ENCODE measurements around the gene TRMT1. TPM values are rescaled to one million over a fixed set of nuclear protein-coding genes. Genes with fewer than 3 reads are reported as not detected.
A peak's percentile ranks its signal among the peaks of the same experiment; 100 is the strongest.
"Not testable (repeated sequence)": the region's sequence is repeated elsewhere in the genome, so short reads cannot be mapped to it uniquely, and the experiment has no call there.

Gene TRMT1
- total RNA-seq, 1 donor from 2014 or later, result 13.0 TPM

DNA sequence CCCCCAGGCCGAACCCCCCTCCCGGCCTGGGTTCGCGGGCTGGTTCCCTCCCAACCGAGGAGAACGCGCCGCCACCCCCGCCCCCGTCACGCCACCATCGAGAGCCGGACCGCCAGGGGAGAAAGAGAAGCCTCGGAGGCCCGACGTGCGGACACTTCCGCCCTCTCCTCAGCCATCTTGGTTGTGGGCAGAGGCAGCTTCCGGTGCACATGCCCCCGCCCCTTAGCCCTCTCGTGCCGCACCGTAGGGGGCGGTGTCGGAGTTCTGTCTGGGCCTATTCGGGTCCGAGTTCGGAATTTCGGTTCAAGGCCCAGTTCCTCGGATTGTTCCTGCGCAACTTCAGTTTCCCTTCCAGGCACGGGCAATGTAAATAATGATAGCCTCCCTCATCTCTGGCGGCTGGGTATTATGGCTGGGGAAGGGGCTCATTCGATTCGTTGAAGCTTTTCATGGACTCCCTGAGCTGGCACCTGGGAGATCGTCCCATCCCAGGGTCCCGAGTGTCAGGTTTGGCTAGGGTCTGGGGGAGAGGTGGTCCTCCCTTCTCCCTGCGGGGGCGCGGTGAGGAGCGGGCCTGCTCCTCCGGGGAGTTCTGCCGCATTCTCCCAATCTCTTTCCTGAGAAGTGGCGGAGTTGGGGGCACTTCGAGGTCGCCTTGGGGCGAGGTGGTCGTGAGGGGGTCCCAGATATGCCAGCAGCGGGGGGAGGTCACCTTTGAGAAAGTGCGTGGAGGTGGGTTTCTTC, 33.8 kb upstream of the TRMT1 start, which contains the start of the genes IER2 and STX10:
TSS of gene IER2 (plus strand) at position 225 of the 744 bp plus-strand sequence. CDS start 2,776 bp downstream, outside the sequence.
TSS of gene STX10 (minus strand) at position 189 of the 744 bp plus-strand sequence. CDS start 202 bp downstream, outside the sequence.
- H3K4me1 ChIP-seq (ENCODE audit: control insufficient read depth in 3 of 3, insufficient read depth in 3 of 3, low read length in 3 of 3), result peaks cover 24 to 49% (median 36%) of the 10 kb centered on the region in 3 donors

GRCh38 chr19:13149628-13150186, 33.2 kb upstream of the TRMT1 start:
- Histone ChIP-seq H3K9ac (ENCODE audit: low read depth in 1 of 3, low read length in 3 of 3) (peak overlapping the region; percentile 70 to 100 (median 100)), H3K27ac (ENCODE audit: low read depth, low read length) (peak overlapping the region; percentile 100), H3K4me3 (ENCODE audit: low read length in 3 of 3) (peak overlapping the region; percentile 86 to 99 (median 98)), H3K36me3 (ENCODE audit: control insufficient read depth in 3 of 3, insufficient read depth in 3 of 3, low read length in 3 of 3) (peaks cover under 1 to 8% (median 4%) of the 10 kb centered on the region in 3 donors), H3K9me3 (ENCODE audit: control insufficient read depth in 3 of 3, low read length in 3 of 3) (no peaks in the 10 kb centered on the region), H3K27me3 (ENCODE audit: control insufficient read depth in 3 of 3, insufficient read depth in 3 of 3, low read length in 3 of 3) (peaks cover 0 to 17% (median 0%) of the 10 kb centered on the region in 3 donors), H3K4me1 (ENCODE audit: control insufficient read depth in 3 of 3, insufficient read depth in 3 of 3, low read length in 3 of 3) (peaks cover 18 to 44% (median 31%) of the 10 kb centered on the region in 3 donors)

More for the DNA sequence above, 33.8 kb upstream of the TRMT1 start, which contains the start of the genes IER2 and STX10:
- peaks cover 0 to 5% (median 0%) of the 10 kb centered on the region in 3 donors for H3K36me3 ChIP-seq (ENCODE audit: control insufficient read depth in 3 of 3, insufficient read depth in 3 of 3, low read length in 3 of 3)
- H3K27ac ChIP-seq (ENCODE audit: low read depth, low read length), result peak within 1 kb of the TSS; percentile 100
- H3K27me3 ChIP-seq (ENCODE audit: control insufficient read depth in 3 of 3, insufficient read depth in 3 of 3, low read length in 3 of 3), result peaks cover 0 to 20% (median 4%) of the 10 kb centered on the region in 3 donors
- peak within 1 kb of the TSS; percentile 86 to 99 (median 98) for H3K4me3 ChIP-seq (ENCODE audit: low read length in 3 of 3)
- H3K9me3 ChIP-seq (ENCODE audit: control insufficient read depth in 3 of 3, low read length in 3 of 3), result no peaks in the 10 kb centered on the region
- peak within 1 kb of the TSS; percentile 100 for H3K9ac ChIP-seq (ENCODE audit: low read depth in 1 of 3, low read length in 3 of 3)

GRCh38 chr19:13149173-13149627, 32.7 kb upstream of the TRMT1 start:
- peaks cover 0 to 13% (median 0%) of the 10 kb centered on the region in 3 donors for H3K27me3 ChIP-seq (ENCODE audit: control insufficient read depth in 3 of 3, insufficient read depth in 3 of 3, low read length in 3 of 3)
- peaks cover 6 to 10% (median 9%) of the 10 kb centered on the region in 3 donors for H3K36me3 ChIP-seq (ENCODE audit: control insufficient read depth in 3 of 3, insufficient read depth in 3 of 3, low read length in 3 of 3)
- H3K9ac ChIP-seq (ENCODE audit: low read depth in 1 of 3, low read length in 3 of 3), result peak overlapping the region; percentile 70 to 100 (median 100)
- H3K4me1 ChIP-seq (ENCODE audit: control insufficient read depth in 3 of 3, insufficient read depth in 3 of 3, low read length in 3 of 3), result peaks cover 18 to 39% (median 28%) of the 10 kb centered on the region in 3 donors
- H3K9me3 ChIP-seq (ENCODE audit: control insufficient read depth in 3 of 3, low read length in 3 of 3); H3K27ac ChIP-seq (ENCODE audit: low read depth, low read length): not testable (repeated sequence)
- peak overlapping the region; percentile 86 to 99 (median 98) for H3K4me3 ChIP-seq (ENCODE audit: low read length in 3 of 3)

- no peak overlapping the region for H3K9ac ChIP-seq (ENCODE audit: low read depth in 1 of 3, low read length in 3 of 3)
- H3K36me3 ChIP-seq (ENCODE audit: control insufficient read depth in 3 of 3, insufficient read depth in 3 of 3, low read length in 3 of 3), result peaks cover 13 to 15% (median 15%) of the 10 kb centered on the region in 3 donors
- no peaks in the 10 kb centered on the region for H3K27me3 ChIP-seq (ENCODE audit: control insufficient read depth in 3 of 3, insufficient read depth in 3 of 3, low read length in 3 of 3)
- H3K4me1 ChIP-seq (ENCODE audit: control insufficient read depth in 3 of 3, insufficient read depth in 3 of 3, low read length in 3 of 3), result peaks cover 11 to 21% (median 12%) of the 10 kb centered on the region in 3 donors
- no peak overlapping the region for H3K4me3 ChIP-seq (ENCODE audit: low read length in 3 of 3)
- no peak overlapping the region for H3K27ac ChIP-seq (ENCODE audit: low read depth, low read length)
- no peaks in the 10 kb centered on the region for H3K9me3 ChIP-seq (ENCODE audit: control insufficient read depth in 3 of 3, low read length in 3 of 3)
These were observed 30.4 kb upstream of the TRMT1 start for GRCh38 chr19:13146763-13147563.

DNA sequence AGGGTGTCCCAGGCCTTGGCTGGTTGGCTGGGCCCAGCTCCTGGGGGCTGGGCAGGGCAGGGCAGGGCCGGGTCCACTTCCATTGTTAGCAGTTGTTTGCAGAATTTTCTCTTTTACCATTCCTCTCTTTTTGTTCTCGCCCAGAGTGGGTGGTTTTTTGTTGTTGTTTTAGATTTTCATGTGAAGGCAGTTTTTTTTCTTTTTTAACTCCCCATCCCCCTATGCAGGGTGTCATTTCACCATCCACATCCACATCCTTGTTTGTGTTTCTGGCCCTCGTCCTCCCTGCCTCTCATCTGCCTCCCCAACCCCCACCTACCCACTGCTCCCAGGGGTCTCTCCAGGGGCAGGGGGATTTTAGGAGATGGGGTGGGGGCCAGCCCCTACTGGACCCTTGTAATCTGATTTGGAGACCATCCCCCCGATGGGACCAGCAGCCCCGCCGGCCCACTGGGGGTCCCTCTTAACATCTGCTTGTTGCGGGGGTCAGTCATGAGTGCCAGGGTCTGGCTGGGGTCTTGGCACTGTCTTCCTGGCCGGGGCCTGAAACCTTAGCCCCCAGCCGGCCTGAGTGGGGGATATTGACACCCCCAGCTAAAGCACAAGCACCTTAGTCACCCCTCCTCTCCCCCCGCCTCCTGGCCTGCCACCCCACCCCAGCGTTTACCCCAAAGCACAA, 23.2 kb upstream of the TRMT1 start:
- H3K27ac ChIP-seq (ENCODE audit: low read depth, low read length), result no peak overlapping the region
- peaks cover 40 to 48% (median 47%) of the 10 kb centered on the region in 3 donors for H3K36me3 ChIP-seq (ENCODE audit: control insufficient read depth in 3 of 3, insufficient read depth in 3 of 3, low read length in 3 of 3)
- H3K9ac ChIP-seq (ENCODE audit: low read depth in 1 of 3, low read length in 3 of 3), result no peak overlapping the region

DNA sequence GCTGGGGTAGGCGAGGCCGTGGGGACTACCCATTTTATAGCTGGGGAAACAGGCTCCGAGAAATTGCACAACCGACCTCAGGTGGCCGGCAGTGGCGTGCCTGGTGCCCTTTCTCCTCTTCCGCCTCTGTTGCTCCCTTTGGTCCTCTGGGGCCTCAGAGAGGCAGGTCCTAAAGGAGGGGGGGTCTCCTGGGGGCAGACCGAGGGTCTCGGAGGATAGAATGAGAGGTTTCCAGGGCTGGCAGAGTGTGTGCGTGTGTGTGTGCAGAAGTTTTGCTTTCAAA, 22.3 kb upstream of the TRMT1 start:
- H3K36me3 ChIP-seq (ENCODE audit: control insufficient read depth in 3 of 3, insufficient read depth in 3 of 3, low read length in 3 of 3), result peaks cover 34 to 39% (median 38%) of the 10 kb centered on the region in 3 donors
- no peaks in the 10 kb centered on the region for H3K27me3 ChIP-seq (ENCODE audit: control insufficient read depth in 3 of 3, insufficient read depth in 3 of 3, low read length in 3 of 3)
- no peak overlapping the region for H3K4me3 ChIP-seq (ENCODE audit: low read length in 3 of 3)

More for the DNA sequence above, 23.2 kb upstream of the TRMT1 start:
- Histone ChIP-seq H3K9me3 (ENCODE audit: control insufficient read depth in 3 of 3, low read length in 3 of 3) (no peaks in the 10 kb centered on the region), H3K4me1 (ENCODE audit: control insufficient read depth in 3 of 3, insufficient read depth in 3 of 3, low read length in 3 of 3) (peaks cover 0 to 4% (median under 1%) of the 10 kb centered on the region in 3 donors), H3K27me3 (ENCODE audit: control insufficient read depth in 3 of 3, insufficient read depth in 3 of 3, low read length in 3 of 3) (no peaks in the 10 kb centered on the region), H3K4me3 (ENCODE audit: low read length in 3 of 3) (no peak overlapping the region)

DNA sequence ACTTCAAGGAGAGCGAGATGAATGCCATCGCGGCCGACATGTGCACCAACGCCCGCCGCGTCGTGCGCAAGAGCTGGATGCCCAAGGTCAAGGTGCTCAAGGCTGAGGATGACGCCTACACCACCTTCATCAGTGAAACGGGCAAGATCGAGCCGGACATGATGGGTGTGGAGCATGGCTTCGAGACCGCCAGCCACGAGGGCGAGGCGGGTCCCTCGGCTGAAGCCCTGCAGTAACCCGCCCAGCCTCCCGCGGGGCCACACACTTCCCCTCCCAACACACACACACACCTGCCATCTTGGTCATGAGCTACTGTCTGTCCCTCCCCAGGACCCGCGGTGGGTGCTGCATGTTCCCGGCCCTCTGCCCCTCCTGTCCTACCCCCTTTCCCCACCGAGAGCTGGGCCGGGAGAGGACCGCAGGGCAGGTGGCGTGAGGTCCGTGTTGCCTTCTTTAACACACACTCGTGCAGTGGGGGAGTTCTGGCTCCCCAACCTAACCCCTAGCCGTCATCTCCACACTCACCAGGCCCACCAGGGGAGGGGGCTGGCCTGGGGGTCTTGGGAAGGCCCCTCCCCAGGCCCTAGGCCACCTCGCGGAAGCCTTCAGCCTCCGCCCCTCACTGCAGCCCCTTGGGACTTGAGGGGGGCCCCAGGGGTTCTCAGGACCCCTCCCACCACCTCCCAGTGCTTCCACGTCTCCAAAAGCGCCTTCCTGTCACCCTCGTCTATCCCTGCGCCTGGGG, 21.8 kb upstream of the TRMT1 start:
- Histone ChIP-seq H3K9me3 (ENCODE audit: control insufficient read depth in 3 of 3, low read length in 3 of 3) (no peaks in the 10 kb centered on the region), H3K27ac (ENCODE audit: low read depth, low read length) (no peak overlapping the region), H3K4me1 (ENCODE audit: control insufficient read depth in 3 of 3, insufficient read depth in 3 of 3, low read length in 3 of 3) (peaks cover 0 to 4% (median 4%) of the 10 kb centered on the region in 3 donors), H3K4me3 (ENCODE audit: low read length in 3 of 3) (no peak overlapping the region), H3K27me3 (ENCODE audit: control insufficient read depth in 3 of 3, insufficient read depth in 3 of 3, low read length in 3 of 3) (no peaks in the 10 kb centered on the region), H3K9ac (ENCODE audit: low read depth in 1 of 3, low read length in 3 of 3) (no peak overlapping the region), H3K36me3 (ENCODE audit: control insufficient read depth in 3 of 3, insufficient read depth in 3 of 3, low read length in 3 of 3) (peaks cover 34 to 36% (median 35%) of the 10 kb centered on the region in 3 donors)

More for the DNA sequence above, 22.3 kb upstream of the TRMT1 start:
- Histone ChIP-seq H3K27ac (ENCODE audit: low read depth, low read length) (no peak overlapping the region), H3K4me1 (ENCODE audit: control insufficient read depth in 3 of 3, insufficient read depth in 3 of 3, low read length in 3 of 3) (peaks cover 0 to 4% (median 4%) of the 10 kb centered on the region in 3 donors), H3K9ac (ENCODE audit: low read depth in 1 of 3, low read length in 3 of 3) (no peak overlapping the region), H3K9me3 (ENCODE audit: control insufficient read depth in 3 of 3, low read length in 3 of 3) (no peaks in the 10 kb centered on the region)

DNA sequence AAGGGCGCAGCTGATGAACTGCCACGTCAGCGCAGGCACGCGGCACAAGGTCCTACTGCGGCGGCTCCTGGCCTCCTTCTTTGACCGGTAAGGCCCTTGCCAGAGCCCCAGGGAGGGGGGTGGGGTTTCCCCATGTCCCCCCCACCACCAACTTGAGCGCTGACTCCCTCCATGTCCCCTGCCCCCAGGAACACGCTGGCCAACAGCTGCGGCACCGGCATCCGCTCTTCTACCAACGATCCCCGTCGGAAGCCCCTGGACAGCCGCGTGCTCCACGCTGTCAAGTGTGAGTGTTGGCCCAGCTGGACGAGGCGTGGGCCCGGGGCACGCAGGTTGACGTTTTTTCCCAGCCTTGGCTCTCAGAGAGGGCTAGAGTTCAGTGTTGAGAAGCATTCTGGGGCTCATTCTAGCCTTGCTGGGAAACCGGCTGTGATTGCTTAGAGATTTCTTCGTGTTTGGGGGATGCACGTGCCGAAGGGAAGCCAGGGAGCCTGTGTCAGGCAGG, 20.8 kb upstream of the TRMT1 start:
- no peaks in the 10 kb centered on the region for H3K27me3 ChIP-seq (ENCODE audit: control insufficient read depth in 3 of 3, insufficient read depth in 3 of 3, low read length in 3 of 3)
- no peak overlapping the region for H3K4me3 ChIP-seq (ENCODE audit: low read length in 3 of 3)
- no peaks in the 10 kb centered on the region for H3K9me3 ChIP-seq (ENCODE audit: control insufficient read depth in 3 of 3, low read length in 3 of 3)
- no peak overlapping the region for H3K9ac ChIP-seq (ENCODE audit: low read depth in 1 of 3, low read length in 3 of 3)
- peaks cover 0 to 4% (median 0%) of the 10 kb centered on the region in 3 donors for H3K4me1 ChIP-seq (ENCODE audit: control insufficient read depth in 3 of 3, insufficient read depth in 3 of 3, low read length in 3 of 3)
- no peak overlapping the region for H3K27ac ChIP-seq (ENCODE audit: low read depth, low read length)
- H3K36me3 ChIP-seq (ENCODE audit: control insufficient read depth in 3 of 3, insufficient read depth in 3 of 3, low read length in 3 of 3), result peaks cover 33 to 36% (median 36%) of the 10 kb centered on the region in 3 donors

Data from skeletal muscle tissue (tissue), 4 donors.